ENCODE results near the gene SAMD11. TPM values are rescaled to one million over a fixed set of nuclear protein-coding genes. Genes with fewer than 3 reads are reported as not detected.

Gene SAMD11
- total RNA-seq, 8 experiments from 2014 or later: 0.29 to 30.4 (median 3.2) TPM

- WGBS, 10 experiments: 48 to 72% (median 54%) methylated on average over 7 to 11 of the region's 15 CpGs; no CpG with 5 or more reads in 7 of the 10 experiments
- ATAC-seq (replicated peaks in 6 of 8): no peak
- in situ Hi-C loops (cut with MboI; ENCODE audit: low pct_unique_long_range_greater_than_20kb in 2 of 9, low sequenced_read_pairs in 9 of 9, unreplicated experiment in 9 of 9): no loop called here
- H3K4me3 ChIP-seq: no peak overlapping the region
- peaks cover 20 to 30% of the 10 kb centered on the region in 2 donors for H3K4me1 ChIP-seq (replicated peaks in 1 of 2)
- H3K27ac ChIP-seq: no peak overlapping the region
Measured at GRCh38 chr1:993379-993995, 69.8 kb downstream of the SAMD11 start.

Other genes with a start within 250 kb of the SAMD11 start
- under 1 TPM in 3 of 8 experiments, not detected in 5; 0.32 to 0.67 (median 0.50) TPM for gene OR4F16, start 237.3 kb upstream of the SAMD11 start, total RNA-seq
- gene NOC2L, start 35.3 kb downstream of the SAMD11 start, total RNA-seq: 100 to 1,000 TPM in 2 of 8 experiments, 10 to 100 TPM in 6; 41.5 to 126 (median 85.5) TPM
- gene KLHL17, start 36.7 kb downstream of the SAMD11 start, total RNA-seq: 10 to 100 TPM in 2 of 8 experiments, 1 to 10 TPM in 6; 4.1 to 24.6 (median 7.3) TPM
- under 1 TPM in 3 of 8 experiments, not detected in 5; 0.15 to 0.31 (median 0.24) TPM for gene PLEKHN1, start 42.6 kb downstream of the SAMD11 start, total RNA-seq
- 1 to 10 TPM in 1 of 8 experiments, under 1 TPM in 6, not detected in 1; 0.05 to 1.7 (median 0.20) TPM for gene PERM1, start 58.2 kb downstream of the SAMD11 start, total RNA-seq
- gene HES4, start 76.2 kb downstream of the SAMD11 start, total RNA-seq: 100 to 1,000 TPM in 1 of 8 experiments, 10 to 100 TPM in 4, 1 to 10 TPM in 2, under 1 TPM in 1; 0.45 to 100 (median 43.1) TPM
- gene ISG15, start 89.6 kb downstream of the SAMD11 start, total RNA-seq: 100 to 1,000 TPM in 2 of 8 experiments, 10 to 100 TPM in 6; 18.6 to 398 (median 26.2) TPM
- gene AGRN, start 96.2 kb downstream of the SAMD11 start, total RNA-seq: 100 to 1,000 TPM in 1 of 8 experiments, 10 to 100 TPM in 7; 27.0 to 120 (median 64.2) TPM
- gene RNF223, start 150.4 kb downstream of the SAMD11 start, total RNA-seq: under 1 TPM in 4 of 8 experiments, not detected in 4; 0.05 to 0.95 (median 0.13) TPM
- gene C1orf159, start 192.2 kb downstream of the SAMD11 start, total RNA-seq: 10 to 100 TPM in 3 of 8 experiments, 1 to 10 TPM in 5; 5.8 to 17.9 (median 9.7) TPM
- gene TTLL10, start 250.0 kb downstream of the SAMD11 start, total RNA-seq: under 1 TPM in 2 of 8 experiments, not detected in 6; 0.43 to 0.59 TPM

Data from motor neuron (in vitro differentiated cells).